Tibial nerve (tissue), 4 donors: ENCODE results near the gene TMEM237. TPM values are rescaled to one million over a fixed set of nuclear protein-coding genes. Genes with fewer than 3 reads are reported as not detected.

Source experiments
- DNase-seq, 2 donors: peaks; one replicate each; pipeline ENCODE4 v3.0.0-alpha.2; 2019; ENCODE audit warnings: low spot score in 2 of 2
- H3K27ac ChIP-seq, 4 donors: fragments of 200-600 bp; sonication (generic) in 3 of 4; one replicate each; pipeline ENCODE4 v1.5.1; 2017 to 2019; ENCODE audit warnings: mild to moderate bottlenecking in 1 of 4
- H3K27me3 ChIP-seq, 2 donors: fragments of 200-600 bp; sonication (generic) in 1 of 2; one replicate each; pipeline versions ENCODE4 v1.5.1 to v1.6.0; 2017 to 2019
- H3K36me3 ChIP-seq, 3 donors: fragments of 200-600 bp; sonication (generic); one replicate each; pipeline ENCODE4 v1.5.1; 2018 to 2019
- H3K4me1 ChIP-seq, 4 donors: fragments of 200-600 bp; sonication (generic) in 3 of 4; one replicate each; pipeline ENCODE4 v1.5.1; 2017 to 2019
- H3K4me3 ChIP-seq, 4 donors: fragments of 200-600 bp; sonication (generic) in 3 of 4; one replicate each; pipeline ENCODE4 v1.5.1; 2017 to 2019; ENCODE audit warnings: mild to moderate bottlenecking in 1 of 4, moderate library complexity in 1 of 4
- H3K9me3 ChIP-seq, 4 donors: fragments of 200-600 bp; sonication (generic) in 3 of 4; one replicate each; pipeline ENCODE4 v1.5.1; 2017 to 2019
- EP300 ChIP-seq, 2 donors: sonication (generic); formaldehyde crosslinking; IDR thresholded peaks; one replicate each; pipeline ENCODE4 v1.6.1; 2017; ENCODE audit warnings: antibody characterized with exemption in 2 of 2, mild to moderate bottlenecking in 1 of 2
- POLR2A ChIP-seq, 2 donors: fragments of 450-650 bp; IDR thresholded peaks; one replicate each; pipeline ENCODE4 v1.6.1; 2017; ENCODE audit warnings: antibody characterized with exemption in 2 of 2, mild to moderate bottlenecking in 2 of 2, moderate library complexity in 2 of 2
- WGBS, 2 donors: methylation state at CpG; one replicate each; pipeline ENCODE4 v1.1.5; 2018; 5-methylcytosine and 5-hydroxymethylcytosine counted together
- small RNA-seq: library from RNA; depleted of rRNA; stranded (forward); fragments of <200 nt; gene quantifications from one replicate; pipeline ENCODE3, GENCODE V24; 2016
- total RNA-seq, 4 donors: library from RNA; depleted of rRNA; stranded (reverse); fragments of >200 nt; gene quantifications; one replicate each; pipeline ENCODE4 v1.1.0, GENCODE V29; 2016
- TF ChIP-seq, protein P1 (sequence below), 5 experiments: fragments of 200-600 bp in 3 of 5; fragments of 450-650 bp in 2 of 5; sonication (generic) in 3 of 5; IDR thresholded peaks; one replicate each; pipeline ENCODE4 v1.5.1; 2016 to 2019; ENCODE audit warnings: antibody characterized with exemption in 5 of 5, mild to moderate bottlenecking in 3 of 5, moderate library complexity in 2 of 5

TMEM237 gene
- total RNA-seq, 4 donors from 2014 or later: 7.2 to 32.1 (median 21.1) TPM

- Histone ChIP-seq H3K4me3 (no peak overlapping the region), H3K4me1 (no peaks in the 10 kb centered on the region), H3K27me3 (no peaks in the 10 kb centered on the region), H3K36me3 (no peaks in the 10 kb centered on the region), H3K9me3 (no peaks in the 10 kb centered on the region), H3K27ac (no peak overlapping the region)
- 57 to 61% methylated on average over 2 of the region's 2 CpGs for WGBS, 2 donors
- no peak for TF ChIP-seq POLR2A (IDR thresholded peaks at IDR 0.05)
- no peak for TF ChIP-seq EP300 (IDR thresholded peaks at IDR 0.05)
- TF ChIP-seq, protein P1, sequence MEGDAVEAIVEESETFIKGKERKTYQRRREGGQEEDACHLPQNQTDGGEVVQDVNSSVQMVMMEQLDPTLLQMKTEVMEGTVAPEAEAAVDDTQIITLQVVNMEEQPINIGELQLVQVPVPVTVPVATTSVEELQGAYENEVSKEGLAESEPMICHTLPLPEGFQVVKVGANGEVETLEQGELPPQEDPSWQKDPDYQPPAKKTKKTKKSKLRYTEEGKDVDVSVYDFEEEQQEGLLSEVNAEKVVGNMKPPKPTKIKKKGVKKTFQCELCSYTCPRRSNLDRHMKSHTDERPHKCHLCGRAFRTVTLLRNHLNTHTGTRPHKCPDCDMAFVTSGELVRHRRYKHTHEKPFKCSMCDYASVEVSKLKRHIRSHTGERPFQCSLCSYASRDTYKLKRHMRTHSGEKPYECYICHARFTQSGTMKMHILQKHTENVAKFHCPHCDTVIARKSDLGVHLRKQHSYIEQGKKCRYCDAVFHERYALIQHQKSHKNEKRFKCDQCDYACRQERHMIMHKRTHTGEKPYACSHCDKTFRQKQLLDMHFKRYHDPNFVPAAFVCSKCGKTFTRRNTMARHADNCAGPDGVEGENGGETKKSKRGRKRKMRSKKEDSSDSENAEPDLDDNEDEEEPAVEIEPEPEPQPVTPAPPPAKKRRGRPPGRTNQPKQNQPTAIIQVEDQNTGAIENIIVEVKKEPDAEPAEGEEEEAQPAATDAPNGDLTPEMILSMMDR (IDR thresholded peaks at IDR 0.05): no peak
- DNase-seq: no peak
Observed at GRCh38 chr2:201580486-201580885, 62.8 kb downstream of the TMEM237 start.

DNA sequence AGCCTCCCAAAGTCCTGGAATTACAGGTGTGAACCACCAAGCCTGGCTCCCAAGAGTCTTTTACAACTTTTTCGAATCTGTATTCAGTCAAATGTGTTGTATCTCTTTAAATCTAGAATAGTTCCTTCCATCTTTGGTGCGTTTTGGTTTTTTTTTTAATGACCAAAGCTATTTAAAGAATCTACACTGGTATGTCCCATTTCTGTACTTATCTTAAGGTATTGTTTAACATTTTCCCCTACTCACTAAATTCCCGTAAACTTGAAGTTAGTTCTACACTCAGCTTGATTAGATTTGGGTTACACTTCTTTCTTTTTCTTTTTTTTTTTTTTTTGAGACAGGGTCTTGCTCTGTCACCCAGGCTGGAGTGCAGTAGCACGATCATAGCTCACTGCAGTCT lies 63.8 kb downstream of the TMEM237 start:
- Histone ChIP-seq H3K36me3 (no peaks in the 10 kb centered on the region), H3K9me3 (no peaks in the 10 kb centered on the region), H3K4me3 (no peak overlapping the region), H3K27me3 (no peaks in the 10 kb centered on the region), H3K4me1 (no peaks in the 10 kb centered on the region), H3K27ac (no peak overlapping the region)
- TF ChIP-seq, protein P1 (IDR thresholded peaks at IDR 0.05): no peak
- TF ChIP-seq EP300 (IDR thresholded peaks at IDR 0.05): no peak
- TF ChIP-seq POLR2A (IDR thresholded peaks at IDR 0.05): no peak
- WGBS, 2 donors: 60 to 61% methylated on average over 4 of the region's 4 CpGs
- no peak for DNase-seq

GRCh38 chr2:201575971-201576370 lies 67.3 kb downstream of the TMEM237 start:
- no peaks in the 10 kb centered on the region for H3K4me1 ChIP-seq
- no peaks in the 10 kb centered on the region for H3K27me3 ChIP-seq
- H3K36me3 ChIP-seq: no peaks in the 10 kb centered on the region
- H3K9me3 ChIP-seq: no peaks in the 10 kb centered on the region
- DNase-seq: no peak
- 87 to 88% methylated on average over 3 of the region's 3 CpGs for WGBS, 2 donors
- TF ChIP-seq EP300 (IDR thresholded peaks at IDR 0.05): no peak
- no peak for TF ChIP-seq POLR2A (IDR thresholded peaks at IDR 0.05)
- TF ChIP-seq, protein P1 (IDR thresholded peaks at IDR 0.05): no peak
- no peak overlapping the region for H3K4me3 ChIP-seq
- H3K27ac ChIP-seq: no peak overlapping the region

- no peaks in the 10 kb centered on the region for H3K4me1 ChIP-seq
- 44 to 63% methylated on average over 1 of the region's 1 CpG for WGBS, 2 donors
- TF ChIP-seq POLR2A (IDR thresholded peaks at IDR 0.05) (no peak), EP300 (IDR thresholded peaks at IDR 0.05) (no peak)
- TF ChIP-seq, protein P1 (IDR thresholded peaks at IDR 0.05): no peak
- DNase-seq: no peak
- H3K27ac ChIP-seq: no peak overlapping the region
- H3K4me3 ChIP-seq: no peak overlapping the region
- H3K36me3 ChIP-seq: no peaks in the 10 kb centered on the region
- H3K27me3 ChIP-seq: no peaks in the 10 kb centered on the region
- no peaks in the 10 kb centered on the region for H3K9me3 ChIP-seq
Observed at GRCh38 chr2:201574766-201575165, 68.5 kb downstream of the TMEM237 start.

- H3K9me3 ChIP-seq: no peaks in the 10 kb centered on the region
- H3K4me3 ChIP-seq: no peak overlapping the region
- H3K36me3 ChIP-seq: no peaks in the 10 kb centered on the region
- WGBS, 2 donors: 92 to 93% methylated on average over 2 of the region's 2 CpGs
- TF ChIP-seq POLR2A (IDR thresholded peaks at IDR 0.05) (no peak), EP300 (IDR thresholded peaks at IDR 0.05) (no peak)
- TF ChIP-seq, protein P1 (IDR thresholded peaks at IDR 0.05): no peak
- H3K4me1 ChIP-seq: no peaks in the 10 kb centered on the region
- DNase-seq: no peak
- no peaks in the 10 kb centered on the region for H3K27me3 ChIP-seq
- no peak overlapping the region for H3K27ac ChIP-seq
Observed at GRCh38 chr2:201572846-201573508, 70.3 kb downstream of the TMEM237 start.

Small RNA genes within 50 kb of the gene (small RNA-seq; reads per million reads assigned to genes)
- not detected for gene RNU6-651P

Other genes starting within 250 kb of the TMEM237 start
- gene TRAK2, start 192.0 kb downstream of the TMEM237 start, total RNA-seq: 10 to 100 TPM; 30.2 to 48.3 (median 34.8) TPM
- 10 to 100 TPM; 12.6 to 24.9 (median 20.0) TPM for gene STRADB, start 191.8 kb downstream of the TMEM237 start, total RNA-seq
- gene MPP4, start 55.1 kb upstream of the TMEM237 start, total RNA-seq: under 1 TPM in 2 of 4 donors, not detected in 2; 0.22 to 0.60 TPM
- gene ALS2, start 137.4 kb upstream of the TMEM237 start, total RNA-seq: 10 to 100 TPM; 23.5 to 35.8 (median 34.8) TPM
- gene CDK15, start 163.0 kb upstream of the TMEM237 start, total RNA-seq: 1 to 10 TPM in 3 of 4 donors, under 1 TPM in 1; 0.90 to 6.5 (median 1.4) TPM